Measurements from ENCODE around the gene MFRP. TPM values are rescaled to one million over a fixed set of nuclear protein-coding genes. Genes with fewer than 3 reads are reported as not detected.

Gene MFRP
- total RNA-seq, 2 donors from 2014 or later = not detected

DNA sequence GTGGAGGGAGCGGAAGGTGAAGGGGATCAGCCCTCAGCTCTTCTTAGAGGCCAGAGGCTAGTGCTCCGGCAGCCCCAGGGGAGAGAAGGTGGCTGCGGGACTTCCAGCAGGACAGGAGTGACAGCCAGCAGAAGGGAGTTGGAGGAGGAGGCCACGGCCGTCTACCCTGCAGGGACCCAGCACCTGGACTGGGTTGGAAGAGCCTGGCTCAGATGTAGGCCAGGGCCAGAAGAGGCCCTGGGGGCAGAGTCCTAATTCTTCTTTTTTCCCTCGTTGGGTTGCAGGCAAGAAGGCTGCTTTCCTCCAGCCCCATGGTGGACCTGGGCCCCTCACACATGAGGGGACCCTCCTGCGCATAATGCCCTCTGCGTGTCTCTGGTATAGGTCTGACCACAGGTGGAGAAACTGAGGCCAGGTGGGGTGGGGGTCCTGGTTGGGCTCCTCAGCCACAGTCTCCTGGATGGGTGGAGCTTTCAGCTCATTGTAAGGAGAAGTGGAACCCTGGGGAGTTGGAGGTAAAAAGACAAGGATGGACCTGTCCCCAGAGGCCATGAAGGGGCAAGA lies 27.3 kb downstream of the MFRP start:
- Mint-ChIP-seq H3K27me3 (peaks cover 16% of the 10 kb centered on the region in 2 donors), H3K4me1 (ENCODE audit: low read depth in 2 of 2) (peaks cover 12 to 29% of the 10 kb centered on the region in 2 donors), H3K36me3 (no peaks in the 10 kb centered on the region), H3K4me3 (peak overlapping the region; percentile 87), H3K9me3 (no peaks in the 10 kb centered on the region), H3K27ac (peak overlapping the region; percentile 70 to 81)
- DNase-seq (ENCODE audit: low spot score) (no peak), ATAC-seq (no peak)

GRCh38 chr11:119318240-119319135 lies 28.0 kb downstream of the MFRP start:
- H3K9me3 Mint-ChIP-seq = no peaks in the 10 kb centered on the region
- ATAC-seq (peak; percentile 51 to 62), DNase-seq (ENCODE audit: low spot score) (no peak)
- H3K36me3 Mint-ChIP-seq = no peaks in the 10 kb centered on the region
- peak overlapping the region; percentile 87 for H3K4me3 Mint-ChIP-seq
- H3K27me3 Mint-ChIP-seq = peaks cover 16 to 18% of the 10 kb centered on the region in 2 donors
- peak overlapping the region; percentile 70 to 81 for H3K27ac Mint-ChIP-seq
- peaks cover 12 to 25% of the 10 kb centered on the region in 2 donors for H3K4me1 Mint-ChIP-seq (ENCODE audit: low read depth in 2 of 2)

DNA sequence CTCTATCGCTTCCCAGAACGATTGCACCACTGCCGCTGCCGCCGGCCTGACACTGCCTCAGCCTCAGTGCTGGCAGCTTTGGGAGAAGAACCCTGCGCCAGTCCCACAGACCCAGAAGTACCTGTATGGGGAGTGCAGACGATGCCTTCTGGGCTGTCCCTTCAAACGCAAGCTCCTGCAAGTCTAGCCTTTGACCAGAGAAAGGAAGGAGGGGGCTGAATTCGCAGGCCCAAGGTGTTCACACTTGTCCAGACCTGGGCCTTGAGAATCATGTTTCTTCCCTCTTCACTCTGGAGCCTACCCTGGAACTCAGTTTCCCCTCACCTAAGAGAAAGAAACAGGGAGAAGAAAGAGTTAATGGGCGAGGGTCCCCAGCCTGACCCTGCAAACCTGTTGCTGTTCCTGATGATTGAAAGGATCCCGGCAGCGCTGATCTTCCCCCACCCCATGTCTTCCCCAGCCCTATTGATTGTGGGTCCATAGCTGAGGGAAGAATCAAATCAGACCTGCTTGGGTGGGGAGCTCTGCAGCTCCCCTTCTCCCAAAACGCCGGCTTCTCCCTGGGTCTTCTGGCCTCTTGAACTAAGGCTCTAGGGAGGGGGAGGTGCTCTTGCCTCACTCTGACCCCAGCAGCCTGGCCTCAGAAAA lies 28.8 kb downstream of the MFRP start:
- no peak overlapping the region for H3K4me3 Mint-ChIP-seq
- H3K27ac Mint-ChIP-seq = no peak overlapping the region
- H3K36me3 Mint-ChIP-seq = no peaks in the 10 kb centered on the region
- H3K9me3 Mint-ChIP-seq = no peaks in the 10 kb centered on the region
- H3K27me3 Mint-ChIP-seq = peaks cover 16 to 18% of the 10 kb centered on the region in 2 donors
- peaks cover 12 to 22% of the 10 kb centered on the region in 2 donors for H3K4me1 Mint-ChIP-seq (ENCODE audit: low read depth in 2 of 2)
- DNase-seq (ENCODE audit: low spot score) (no peak), ATAC-seq (no peak)

DNA sequence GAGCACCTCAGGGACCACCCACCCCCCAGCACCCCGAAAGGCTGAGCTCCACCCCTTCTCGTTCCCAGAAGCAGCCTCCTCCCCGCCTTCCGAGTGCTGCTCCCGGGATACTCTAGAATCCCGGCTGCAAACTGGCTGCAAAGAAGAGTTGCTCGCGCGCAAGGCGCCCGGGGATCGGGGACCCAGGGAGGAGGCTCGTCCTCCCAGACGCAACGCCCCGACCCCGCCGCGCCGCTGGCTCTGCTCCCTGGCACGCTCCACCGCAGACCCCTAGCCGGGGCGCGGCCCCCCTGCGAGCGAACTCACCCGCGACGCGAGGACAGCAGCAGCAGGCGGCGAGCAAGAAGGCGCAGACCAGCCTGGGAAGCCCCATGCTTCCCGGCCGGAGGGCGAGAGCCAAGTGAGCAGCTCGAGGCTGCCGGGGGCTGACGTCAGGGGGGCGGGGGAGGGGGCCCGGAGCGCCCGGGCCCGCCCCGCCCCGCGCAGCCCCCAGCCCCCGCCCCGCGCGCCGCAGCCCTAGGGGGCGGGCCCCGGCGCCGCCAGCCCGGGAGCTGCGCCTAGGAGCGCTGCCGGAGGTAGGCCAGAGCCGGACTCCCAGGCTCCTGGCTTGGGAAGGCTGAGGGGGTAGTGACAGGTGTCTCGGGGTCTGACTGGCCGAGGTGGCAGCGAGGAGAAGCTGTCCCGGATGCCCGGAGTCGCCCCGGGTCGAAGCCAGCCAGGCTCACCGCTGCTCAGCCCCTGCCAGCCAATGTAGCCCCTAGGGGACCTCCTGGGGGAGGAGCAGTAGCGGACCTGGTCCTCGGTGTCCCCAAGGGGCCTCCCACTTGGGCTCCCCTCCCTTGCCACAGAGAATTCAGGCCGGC lies 29.5 kb downstream of the MFRP start, which contains the start of gene MCAM:
TSS of gene MCAM (minus strand) at position 402 of the 863 bp plus-strand sequence. CDS start at position 373, 29 bp downstream.
- peaks cover 16 to 18% of the 10 kb centered on the region in 2 donors for H3K27me3 Mint-ChIP-seq
- H3K36me3 Mint-ChIP-seq = no peaks in the 10 kb centered on the region
- DNase-seq (ENCODE audit: low spot score) (no peak), ATAC-seq (no peak)
- no peak within 1 kb of the TSS for H3K4me3 Mint-ChIP-seq
- peaks cover 9 to 17% of the 10 kb centered on the region in 2 donors for H3K4me1 Mint-ChIP-seq (ENCODE audit: low read depth in 2 of 2)
- no peaks in the 10 kb centered on the region for H3K9me3 Mint-ChIP-seq
- H3K27ac Mint-ChIP-seq = no peak within 1 kb of the TSS

- DNase-seq (ENCODE audit: low spot score) (no peak), ATAC-seq (no peak)
- Mint-ChIP-seq H3K4me3 (no peak overlapping the region), H3K27ac (no peak overlapping the region), H3K27me3 (peaks cover 16 to 18% of the 10 kb centered on the region in 2 donors), H3K4me1 (ENCODE audit: low read depth in 2 of 2) (peaks cover 9 to 17% of the 10 kb centered on the region in 2 donors), H3K36me3 (no peaks in the 10 kb centered on the region), H3K9me3 (no peaks in the 10 kb centered on the region)
Observed at GRCh38 chr11:119316016-119316728, 30.3 kb downstream of the MFRP start.

GRCh38 chr11:119315131-119316015 lies 31.1 kb downstream of the MFRP start:
- DNase-seq (ENCODE audit: low spot score) = no peak
- Mint-ChIP-seq H3K27ac (no peak overlapping the region), H3K36me3 (no peaks in the 10 kb centered on the region), H3K9me3 (no peaks in the 10 kb centered on the region), H3K4me1 (ENCODE audit: low read depth in 2 of 2) (peaks cover 9 to 17% of the 10 kb centered on the region in 2 donors), H3K27me3 (peaks cover 16 to 18% of the 10 kb centered on the region in 2 donors), H3K4me3 (no peak overlapping the region)
- peak in 1 of 2 donors; percentile 13 for ATAC-seq

GRCh38 chr11:119314726-119315125 lies 31.8 kb downstream of the MFRP start:
- H3K4me1 Mint-ChIP-seq (ENCODE audit: low read depth in 2 of 2) = peaks cover 6 to 14% of the 10 kb centered on the region in 2 donors
- H3K27me3 Mint-ChIP-seq = peaks cover 13 to 14% of the 10 kb centered on the region in 2 donors
- no peak overlapping the region for H3K27ac Mint-ChIP-seq
- no peaks in the 10 kb centered on the region for H3K36me3 Mint-ChIP-seq
- ATAC-seq (no peak), DNase-seq (ENCODE audit: low spot score) (no peak)
- no peak overlapping the region for H3K4me3 Mint-ChIP-seq
- no peaks in the 10 kb centered on the region for H3K9me3 Mint-ChIP-seq

GRCh38 chr11:119310682-119311052 lies 35.8 kb downstream of the MFRP start:
- H3K27ac Mint-ChIP-seq = no peak overlapping the region
- H3K9me3 Mint-ChIP-seq = no peaks in the 10 kb centered on the region
- H3K4me3 Mint-ChIP-seq = no peak overlapping the region
- no peak for ATAC-seq
- H3K4me1 Mint-ChIP-seq (ENCODE audit: low read depth in 2 of 2) = peaks cover 0 to 5% of the 10 kb centered on the region in 2 donors
- no peaks in the 10 kb centered on the region for H3K36me3 Mint-ChIP-seq
- peaks cover 0 to 8% of the 10 kb centered on the region in 2 donors for H3K27me3 Mint-ChIP-seq
- DNase-seq (ENCODE audit: low spot score) = no peak

GRCh38 chr11:119309953-119310681 lies 36.4 kb downstream of the MFRP start:
- Mint-ChIP-seq H3K27me3 (peaks cover 0 to 8% of the 10 kb centered on the region in 2 donors), H3K27ac (no peak overlapping the region)
- DNase-seq (ENCODE audit: low spot score) = no peak

DNA sequence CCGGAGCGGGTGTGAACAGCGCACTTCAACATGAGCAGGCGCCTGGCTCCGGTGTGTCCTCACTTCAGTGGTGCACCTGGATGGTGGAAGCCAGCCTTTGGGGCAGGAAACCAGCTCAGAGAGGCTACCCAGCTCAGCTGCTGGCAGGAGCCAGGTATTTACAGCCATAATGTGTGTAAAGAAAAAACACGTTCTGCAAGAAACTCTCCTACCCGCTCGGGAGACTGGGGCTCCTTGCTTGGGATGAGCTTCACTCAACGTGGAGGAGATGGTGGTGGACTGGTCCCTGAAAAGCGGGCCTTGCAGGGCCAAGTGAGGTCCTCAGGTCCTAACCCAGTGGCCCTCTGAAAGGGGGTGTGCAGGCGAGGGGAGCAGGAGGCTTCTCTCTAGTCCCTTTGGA lies 37.1 kb downstream of the MFRP start:
- DNase-seq (ENCODE audit: low spot score) (no peak), ATAC-seq (no peak)
- Mint-ChIP-seq H3K9me3 (no peaks in the 10 kb centered on the region), H3K4me1 (ENCODE audit: low read depth in 2 of 2) (peaks cover 5 to 8% of the 10 kb centered on the region in 2 donors), H3K27me3 (peaks cover 0 to 3% of the 10 kb centered on the region in 2 donors), H3K27ac (no peak overlapping the region), H3K4me3 (no peak overlapping the region), H3K36me3 (peaks cover 4% of the 10 kb centered on the region)

More at GRCh38 chr11:119309953-119310681, 36.4 kb downstream of the MFRP start:
- H3K9me3 Mint-ChIP-seq = no peaks in the 10 kb centered on the region
- no peak overlapping the region for H3K4me3 Mint-ChIP-seq
- peaks cover 4 to 7% of the 10 kb centered on the region in 2 donors for H3K4me1 Mint-ChIP-seq (ENCODE audit: low read depth in 2 of 2)
- ATAC-seq = no peak
- peaks cover 3% of the 10 kb centered on the region for H3K36me3 Mint-ChIP-seq

- Mint-ChIP-seq H3K27me3 (no peaks in the 10 kb centered on the region), H3K36me3 (peaks cover 4% of the 10 kb centered on the region), H3K9me3 (no peaks in the 10 kb centered on the region), H3K4me1 (ENCODE audit: low read depth in 2 of 2) (peaks cover 5 to 8% of the 10 kb centered on the region in 2 donors), H3K4me3 (no peak overlapping the region), H3K27ac (no peak overlapping the region)
- ATAC-seq = no peak
- no peak for DNase-seq (ENCODE audit: low spot score)
Observed at GRCh38 chr11:119307974-119308373, 38.5 kb downstream of the MFRP start.
